ENCODE data around the gene PAQR8.

- no peak for TF ChIP-seq CTCF (IDR thresholded peaks at IDR 0.05; ENCODE audit: low read depth, low read length, missing input control)
- TF ChIP-seq YY1 (IDR thresholded peaks at IDR 0.05): no peak
- TF ChIP-seq ZBTB33 (IDR thresholded peaks at IDR 0.05): no peak
- TF ChIP-seq REST (IDR thresholded peaks at IDR 0.05): no peak
- no peak for TF ChIP-seq MAX (IDR thresholded peaks at IDR 0.05)
- no peak for TF ChIP-seq SP1 (IDR thresholded peaks at IDR 0.05)
- no peak for TF ChIP-seq GABPA (IDR thresholded peaks at IDR 0.05 in 1 of 2, conservative IDR thresholded peaks at IDR 0.05 in 1 of 2)
- no peak for TF ChIP-seq HNF4A (conservative IDR thresholded peaks at IDR 0.05)
- TF ChIP-seq FOXA1 (IDR thresholded peaks at IDR 0.05): no peak
- TF ChIP-seq EGR1 (IDR thresholded peaks at IDR 0.05; ENCODE audit: low read depth in 2 of 2): no peak
- TF ChIP-seq RAD21 (IDR thresholded peaks at IDR 0.05): no peak
- TF ChIP-seq TAF1 (conservative IDR thresholded peaks at IDR 0.05): no peak
- TF ChIP-seq JUND (IDR thresholded peaks at IDR 0.05): no peak
- TF ChIP-seq ATF3 (IDR thresholded peaks at IDR 0.05): no peak
Observed at GRCh38 chr6:52423448-52423847, 61.5 kb downstream of the PAQR8 start.

Data from liver (tissue), 3 donors.